Muscle of arm (tissue), 12 donors: ENCODE data around the gene SALL1. TPM values are rescaled to one million over a fixed set of nuclear protein-coding genes. Genes with fewer than 3 reads are reported as not detected.
A peak's percentile ranks its signal among the peaks of the same experiment; 100 is the strongest.

Experiments used
- DNase-seq: peaks from one replicate; pipeline ENCODE4 v3.0.0-alpha.2; 2013
- polyA plus RNA-seq, 12 donors: library from polyadenylated mRNA; unstranded; fragments of 120-200 nt; gene quantifications; one replicate each; pipeline ENCODE4 v1.2.1, GENCODE V29; 2013; ENCODE audit not compliant: insufficient read length in 12 of 12

The SALL1 gene
- polyA plus RNA-seq, 12 donors: 0.07 to 2.0 (median 0.18) TPM; not detected in 1

DNA sequence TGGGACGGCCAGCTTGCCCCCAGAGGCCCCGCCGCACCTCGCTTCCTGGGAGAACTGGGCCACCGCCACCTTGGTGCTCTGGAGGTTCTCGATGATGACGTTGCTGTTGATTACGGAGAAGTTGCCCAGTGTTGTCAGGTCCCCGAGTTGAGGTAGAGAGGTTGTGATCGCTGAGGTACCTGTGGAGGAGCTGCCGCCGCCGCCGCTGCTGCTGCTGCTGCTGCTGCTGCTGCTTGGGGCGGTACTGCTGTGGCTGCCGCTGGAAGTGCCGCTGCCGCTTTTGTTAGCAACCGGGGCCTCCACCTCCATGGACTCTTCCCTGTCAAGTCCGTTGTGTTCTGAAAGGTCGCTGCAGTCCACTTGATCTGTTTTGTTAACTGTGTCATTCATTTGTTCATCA, 9.5 kb downstream of the SALL1 start:
- DNase-seq: no peak

DNA sequence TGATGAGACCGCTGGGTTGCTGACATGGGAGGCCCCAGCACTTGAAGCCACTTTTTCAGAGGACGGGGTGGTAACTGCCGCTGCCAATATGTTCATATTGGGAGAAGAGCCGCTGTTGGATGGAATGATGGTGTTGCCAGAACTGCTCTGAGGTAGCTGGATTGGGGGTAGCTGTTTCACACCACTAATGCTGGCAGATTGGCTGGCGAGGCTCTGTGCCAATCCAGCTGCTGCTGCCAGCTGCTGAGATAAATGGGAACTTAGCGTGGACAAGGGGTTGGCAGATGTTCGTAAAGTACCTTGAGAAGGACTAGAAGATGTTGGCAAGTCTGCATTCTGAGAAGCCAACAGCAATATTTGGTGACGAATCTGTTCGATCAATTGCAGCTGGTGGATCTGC, 10.0 kb downstream of the SALL1 start:
- DNase-seq: no peak

DNA sequence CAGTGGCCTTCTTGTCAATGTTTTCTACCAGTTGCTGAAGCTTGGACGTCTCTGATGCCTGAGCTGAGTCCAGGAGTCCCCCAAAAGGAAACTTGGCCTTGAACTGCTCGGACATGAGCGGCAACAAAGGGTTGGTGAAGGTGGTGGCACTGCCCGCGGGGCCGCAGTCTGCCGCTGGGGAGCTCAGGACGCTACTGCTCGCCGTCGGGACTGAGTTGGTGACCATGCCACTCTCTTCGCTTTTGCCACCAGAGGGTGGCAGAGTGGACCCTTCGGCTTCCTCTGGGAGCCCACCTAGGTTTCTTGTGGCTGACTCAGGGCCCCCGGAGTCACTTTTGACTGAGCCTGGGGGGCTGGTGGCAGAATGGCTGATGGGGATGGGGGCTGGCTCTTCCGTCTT, 11.0 kb downstream of the SALL1 start:
- DNase-seq: no peak

DNA sequence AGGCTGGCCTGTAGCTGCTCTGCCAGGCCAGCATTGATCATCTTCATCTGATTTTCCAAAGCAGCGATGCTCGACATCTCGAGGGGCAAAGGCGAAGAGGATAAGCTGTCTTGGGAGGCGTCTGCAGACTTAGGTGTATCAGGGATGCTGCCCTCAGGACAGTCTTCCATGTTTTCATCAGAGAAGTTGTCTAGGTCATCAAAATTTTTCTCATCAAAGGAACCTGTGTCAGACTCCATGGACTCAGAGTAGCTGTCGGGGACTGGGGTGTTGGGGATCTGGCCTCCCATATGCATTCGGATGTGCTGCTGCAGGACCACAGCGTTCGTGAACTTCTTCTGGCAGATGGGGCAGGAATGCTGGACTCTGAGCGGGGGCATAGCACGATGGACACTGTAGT, 11.5 kb downstream of the SALL1 start:
- DNase-seq: no peak

DNA sequence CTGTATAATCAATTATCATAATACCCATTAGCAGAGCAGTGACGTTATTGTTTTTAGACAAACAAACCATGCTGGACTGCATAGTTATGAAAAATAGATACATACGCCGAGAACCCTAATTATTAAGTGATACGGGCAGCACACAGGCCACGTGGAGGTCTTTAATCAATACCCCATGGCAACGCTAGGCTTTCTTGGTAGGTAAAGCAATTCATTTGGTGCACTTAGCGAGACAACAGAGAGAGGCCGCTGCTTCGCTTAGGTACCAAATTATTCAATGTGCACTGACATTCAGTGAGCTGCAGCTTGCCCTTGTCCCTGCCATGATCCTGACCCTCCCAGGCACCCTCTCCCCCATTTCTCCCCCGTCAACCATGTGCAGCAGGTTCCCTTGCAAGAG, 12.9 kb downstream of the SALL1 start:
- DNase-seq: no peak

DNA sequence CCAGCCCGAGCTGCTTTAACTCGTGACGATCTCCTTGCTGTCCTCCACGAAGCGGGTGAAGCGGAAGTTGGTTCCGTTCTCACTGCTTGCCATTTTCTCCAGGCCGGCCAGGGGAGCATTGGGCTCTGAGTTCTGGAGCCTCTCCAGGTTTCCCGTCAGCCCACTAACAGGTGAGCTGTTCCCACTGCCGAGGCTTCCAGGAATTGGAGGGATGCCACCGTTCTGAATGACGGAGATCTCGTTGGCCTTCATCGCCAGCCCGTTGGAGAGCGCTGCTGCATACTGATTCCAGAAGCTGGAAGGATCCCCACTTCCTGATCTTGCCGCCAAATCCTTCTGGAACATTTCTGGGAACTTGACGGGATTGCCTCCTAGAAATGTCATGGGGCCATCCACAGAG, 14.0 kb downstream of the SALL1 start:
- no peak for DNase-seq

DNA sequence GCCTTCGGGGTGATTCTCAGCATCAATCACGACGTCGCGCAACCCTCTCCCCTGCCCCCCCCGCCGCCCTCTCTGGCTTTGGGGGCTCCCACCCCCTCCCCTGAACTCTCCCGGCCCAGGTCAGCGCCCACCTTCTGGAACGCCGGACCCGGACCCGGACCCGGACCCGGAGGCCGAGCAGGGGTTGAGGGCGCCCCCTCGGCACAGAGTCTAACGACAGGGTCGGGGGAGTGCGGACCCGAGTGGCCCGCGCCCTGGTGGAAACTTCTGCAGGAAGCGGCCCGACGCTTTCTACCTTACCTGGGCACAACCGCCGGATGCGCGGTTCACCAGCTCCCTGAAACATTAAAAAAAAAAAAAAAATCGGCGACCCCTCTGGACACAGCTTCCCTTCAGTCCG, 16.2 kb downstream of the SALL1 start:
- DNase-seq: no peak

DNA sequence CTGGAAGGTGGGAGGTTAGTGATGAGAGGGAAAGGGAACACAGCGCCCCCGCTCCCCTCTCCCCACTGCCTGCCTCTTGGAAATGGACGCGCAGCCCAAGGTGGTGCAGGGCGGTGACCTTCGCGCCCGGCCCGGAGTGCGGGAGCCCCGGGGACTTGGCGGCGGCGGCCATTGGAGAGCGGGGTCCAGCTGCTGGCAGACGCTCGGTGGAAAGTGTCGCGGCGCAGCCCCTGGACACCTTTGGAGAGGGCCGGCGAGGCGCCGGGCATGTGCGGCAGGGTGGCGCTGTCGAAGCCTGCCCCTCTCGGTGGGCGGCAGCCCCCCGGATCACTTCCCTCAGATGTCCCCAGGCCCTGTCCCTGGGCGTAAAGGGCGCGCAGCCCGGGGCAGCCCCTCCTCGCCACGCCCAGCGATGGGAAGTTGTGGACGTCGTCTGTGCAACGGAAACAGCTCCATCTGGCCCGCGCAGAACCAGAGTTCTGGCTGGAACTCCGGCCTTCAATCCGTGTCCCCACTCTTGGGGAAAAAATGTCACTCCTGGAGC, 16.7 kb downstream of the SALL1 start:
- DNase-seq: no peak

DNA sequence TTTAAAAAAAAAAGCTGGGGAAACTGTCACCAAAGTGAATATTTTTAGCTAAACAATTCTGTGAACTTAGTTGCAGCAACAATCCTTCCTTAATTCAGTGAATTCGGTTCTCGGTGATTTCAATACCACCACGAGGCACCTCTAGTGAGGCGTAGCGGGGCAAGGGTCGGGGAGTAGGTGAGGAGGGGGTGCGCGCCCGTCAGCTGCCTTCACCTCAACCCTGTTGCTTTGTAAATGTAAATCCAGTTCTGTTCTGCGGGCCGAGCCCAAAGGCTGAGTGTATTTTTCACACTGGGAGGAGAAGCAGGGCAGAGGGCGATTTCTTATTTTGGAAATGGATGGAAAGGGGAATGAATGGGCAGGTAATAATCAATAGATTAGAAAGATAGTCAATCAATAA, 17.4 kb downstream of the SALL1 start:
- DNase-seq: no peak

DNA sequence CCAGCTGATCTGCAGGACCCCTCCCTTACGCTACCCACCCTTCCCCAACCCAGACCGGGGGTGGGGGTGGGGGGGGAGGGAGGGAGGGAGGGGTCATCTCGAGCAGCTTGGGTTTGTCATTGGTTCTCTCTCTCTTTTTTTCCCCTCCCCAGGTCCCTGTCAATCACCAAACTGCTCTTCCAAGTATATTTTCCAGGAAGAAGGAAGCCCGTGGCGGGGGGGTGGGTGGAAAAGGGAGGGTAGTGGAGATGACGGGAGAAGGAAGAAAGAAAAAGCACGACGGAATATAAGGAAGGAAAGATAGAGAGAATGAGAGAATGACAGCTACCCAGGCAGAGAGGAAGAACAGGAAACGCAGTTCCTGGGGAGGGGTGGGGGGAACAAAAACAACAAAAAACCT, 17.9 kb downstream of the SALL1 start:
- DNase-seq: no peak

DNA sequence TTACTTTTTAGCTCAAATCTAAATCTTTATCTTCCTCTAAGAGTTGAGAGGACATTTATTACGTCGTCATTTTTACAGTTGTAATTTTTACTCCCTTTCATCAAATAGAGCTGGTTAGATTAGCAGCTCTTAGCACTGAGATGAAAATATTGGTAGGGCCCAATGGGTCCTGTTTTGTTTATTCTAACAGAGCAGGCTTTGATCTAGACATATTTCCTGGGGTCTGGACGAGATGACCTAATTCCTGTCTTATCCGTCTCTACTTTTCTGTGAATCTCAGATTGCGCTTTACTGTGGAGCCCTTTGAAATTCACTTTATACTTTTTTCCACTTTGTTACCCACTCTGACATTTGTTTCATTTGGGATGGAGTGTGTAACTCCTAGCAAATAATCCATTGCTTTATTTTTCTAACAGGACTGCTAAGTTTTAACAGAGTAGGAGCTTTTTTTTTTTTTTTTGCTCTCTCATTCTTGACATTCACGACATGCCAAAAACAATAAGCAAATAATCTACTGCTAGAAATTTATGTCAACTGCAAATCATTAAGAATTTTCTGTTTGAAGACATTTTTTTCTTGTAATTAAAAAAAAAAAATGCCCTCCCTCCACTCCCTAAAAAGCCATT, 18.5 kb downstream of the SALL1 start:
- DNase-seq: no peak

DNA sequence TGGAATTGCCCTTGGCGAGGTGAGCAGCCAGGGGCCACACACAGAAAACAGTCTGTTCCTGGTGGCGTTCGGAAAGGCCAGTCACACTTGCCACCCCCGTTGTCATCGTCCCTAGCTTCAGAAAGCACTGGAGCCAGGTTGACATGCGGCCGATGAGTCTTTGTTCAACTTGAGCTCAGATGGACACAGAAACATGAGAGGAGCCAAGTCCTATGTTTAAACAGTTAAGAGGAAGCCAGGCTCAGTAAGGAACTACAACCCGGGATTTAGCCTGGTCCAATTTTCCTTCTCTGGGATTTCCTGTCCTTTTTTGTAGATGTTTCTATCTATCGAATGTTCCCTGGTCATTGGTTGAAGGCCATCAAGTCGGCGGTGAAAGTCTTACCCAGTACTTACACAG, 19.5 kb downstream of the SALL1 start:
- DNase-seq: no peak

DNA sequence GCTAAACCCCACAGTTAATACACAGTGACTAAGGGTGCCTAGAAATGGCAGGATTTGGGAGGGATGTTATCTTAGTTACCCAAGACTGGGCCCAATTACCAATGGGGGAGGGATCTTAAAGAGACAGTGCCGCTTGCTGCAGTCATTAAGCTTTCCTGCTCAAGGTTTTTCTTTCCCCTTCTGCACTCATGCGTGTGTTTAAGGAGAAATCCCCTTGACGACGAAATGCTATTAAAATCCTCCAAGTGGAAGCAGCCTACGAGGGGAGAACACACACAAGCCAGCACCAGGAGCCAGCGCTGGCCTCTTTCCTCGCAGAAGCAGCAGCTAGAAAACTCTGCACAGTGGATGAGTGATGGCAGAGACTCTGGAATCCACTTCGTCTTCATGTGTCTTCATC, 22.0 kb downstream of the SALL1 start:
- no peak for DNase-seq

DNA sequence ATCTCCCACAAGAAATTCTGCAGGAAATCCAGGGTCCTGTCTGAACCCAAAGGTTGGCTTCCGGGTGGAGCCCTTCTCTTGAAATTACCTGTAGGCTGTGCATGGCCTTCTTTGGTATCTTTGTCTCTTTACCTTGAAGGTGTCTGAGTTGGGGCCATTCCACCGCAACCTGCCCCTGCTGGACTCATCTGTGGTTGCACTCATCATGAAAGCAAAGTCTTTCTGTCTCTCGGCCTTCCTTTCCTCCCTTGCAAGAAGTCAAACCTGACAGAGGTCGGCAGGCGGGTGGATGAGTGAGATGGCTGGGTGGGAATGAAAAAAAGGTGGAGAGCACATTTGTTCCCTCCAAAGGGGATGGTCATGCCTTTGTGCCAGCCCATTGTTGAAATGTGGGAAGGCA, 25.1 kb downstream of the SALL1 start:
- DNase-seq: no peak

DNA sequence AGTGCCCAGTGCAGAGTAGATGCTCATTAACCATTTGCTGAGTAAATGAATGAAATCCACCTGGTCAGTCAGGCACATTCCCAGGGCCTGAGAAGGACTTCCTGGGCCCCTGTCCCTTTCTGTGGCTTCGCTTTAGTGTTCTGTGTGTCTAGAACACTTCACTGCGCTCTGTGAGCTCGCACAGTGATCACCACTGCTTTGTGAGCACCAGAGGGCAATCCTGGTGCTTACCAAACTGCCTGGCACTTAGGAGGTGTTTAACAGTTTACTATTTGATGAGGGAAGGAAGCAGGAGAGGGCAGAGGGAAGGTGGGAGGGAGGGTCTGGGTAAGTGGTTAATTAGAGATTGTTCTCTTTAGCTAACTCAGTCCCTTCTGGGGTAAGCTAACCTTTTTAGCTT, 26.2 kb downstream of the SALL1 start:
- DNase-seq: no peak

DNA sequence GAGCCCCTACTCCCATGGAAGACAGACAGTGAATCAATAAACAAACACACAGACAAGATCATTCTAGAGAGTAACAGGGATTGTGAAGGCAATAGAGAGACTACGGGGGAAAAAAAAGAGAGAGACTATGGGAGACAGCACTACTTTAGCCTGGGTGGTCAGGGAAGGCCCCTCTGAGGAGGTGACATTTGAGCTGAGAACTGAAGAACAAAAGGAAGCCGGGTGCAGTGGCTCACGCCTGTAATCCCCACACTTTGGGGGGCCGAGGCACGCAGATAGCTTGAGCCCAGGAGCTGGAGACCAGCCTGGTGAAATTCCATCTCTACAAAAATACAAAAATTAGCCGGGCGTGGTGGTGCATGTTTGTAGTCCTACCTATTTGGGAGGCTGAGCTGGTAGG, 29.2 kb downstream of the SALL1 start:
- DNase-seq: no peak

DNA sequence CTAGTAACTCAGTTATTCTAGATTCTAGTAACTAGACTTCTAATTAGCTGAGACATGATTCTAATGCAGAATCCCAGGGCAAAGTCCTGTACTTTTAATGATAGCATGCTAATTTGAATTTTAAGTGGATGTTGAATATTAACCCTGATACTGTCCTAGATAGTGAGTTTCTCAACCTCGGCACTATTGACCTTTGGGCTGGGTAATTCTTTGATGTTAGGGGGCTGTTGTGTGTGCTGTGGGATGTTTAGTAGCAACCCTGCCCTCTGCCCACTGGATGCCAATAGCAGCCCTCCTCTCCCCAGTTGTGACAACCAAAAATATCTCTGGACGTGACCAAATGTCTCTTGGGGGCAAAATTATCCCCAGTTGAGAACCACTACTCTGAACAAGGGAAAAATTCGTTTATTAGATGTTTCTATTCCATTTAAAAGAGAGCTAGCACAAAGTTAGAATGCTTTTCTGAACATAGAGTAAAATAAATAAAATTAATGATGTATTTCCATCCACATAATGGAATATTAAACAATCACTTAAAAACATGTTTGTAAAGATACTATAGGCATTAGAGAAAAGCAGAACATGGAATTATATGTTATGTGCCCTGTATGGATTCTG, 30.2 kb downstream of the SALL1 start:
- DNase-seq: no peak

DNA sequence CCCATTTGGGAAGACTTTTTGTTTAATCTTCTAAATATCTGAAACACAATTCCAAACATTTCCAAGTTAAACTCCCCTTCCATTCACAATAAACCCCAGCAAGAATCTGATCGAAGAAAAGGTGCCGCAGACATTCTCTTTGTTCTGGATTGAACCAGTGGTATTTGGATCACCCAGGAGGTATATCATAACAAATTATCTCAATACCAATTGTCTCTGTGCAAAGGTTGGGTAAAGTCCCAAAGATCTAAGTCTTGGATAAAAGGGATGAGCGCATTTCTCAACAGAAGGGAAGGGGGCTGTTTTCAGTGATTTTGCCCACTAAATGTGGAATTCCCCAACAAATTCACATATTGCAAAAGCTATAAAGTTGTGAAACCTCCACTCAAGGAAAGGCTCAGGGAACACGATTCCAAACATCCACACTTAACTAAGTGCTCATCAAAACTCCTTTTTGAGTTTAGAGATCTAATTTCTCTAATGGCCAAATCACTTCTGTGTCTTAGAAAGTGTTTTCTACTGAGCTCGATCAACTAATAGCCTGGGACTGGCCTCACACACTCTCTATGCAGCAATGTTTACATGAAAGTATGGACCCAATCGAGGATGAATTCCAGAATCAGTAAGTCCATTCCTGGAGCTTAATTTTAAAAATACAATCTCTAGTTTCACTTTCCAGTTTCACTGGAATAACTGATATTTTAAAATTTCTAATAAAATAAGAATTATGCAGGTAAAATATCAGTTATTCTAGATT, 30.9 kb downstream of the SALL1 start:
- no peak for DNase-seq

DNA sequence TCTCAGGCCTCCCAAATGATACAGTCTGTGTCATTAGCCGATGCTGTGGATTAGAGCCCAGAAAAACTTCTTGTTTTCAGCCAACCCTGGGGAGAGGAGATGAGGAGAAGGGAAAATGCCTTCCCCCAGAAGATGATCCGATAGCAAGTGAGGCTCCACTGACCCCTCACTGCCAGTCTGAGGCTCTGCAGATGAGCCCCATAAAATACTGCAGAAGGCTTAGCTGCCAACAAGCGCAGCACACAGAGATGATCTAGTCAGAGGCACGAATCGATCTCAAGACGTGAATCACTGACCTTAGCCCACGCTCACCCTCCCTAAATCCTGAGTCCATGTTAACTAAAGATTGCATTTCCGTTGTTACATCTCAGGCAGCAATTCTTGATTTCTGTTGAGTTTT, 31.5 kb downstream of the SALL1 start:
- DNase-seq: peak; percentile 7

DNA sequence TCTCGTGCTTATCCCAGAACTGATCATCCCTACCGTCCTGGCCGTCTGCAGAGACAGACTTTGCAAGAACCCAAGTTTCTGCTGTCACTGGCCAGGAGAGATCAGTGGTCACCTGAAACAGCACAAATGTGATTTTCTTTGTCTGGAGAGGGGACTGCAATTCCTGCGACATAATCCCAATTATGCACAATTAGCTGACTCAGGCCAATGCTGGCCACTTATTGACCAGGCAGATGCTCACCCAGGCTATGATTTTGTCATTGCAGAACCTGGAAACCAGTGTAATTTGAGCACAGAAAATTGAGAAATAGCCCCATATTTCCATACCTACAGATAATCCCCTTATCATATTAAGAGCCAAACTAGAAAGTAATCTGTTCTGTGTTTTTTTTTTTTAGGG, 34.7 kb downstream of the SALL1 start:
- no peak for DNase-seq

DNA sequence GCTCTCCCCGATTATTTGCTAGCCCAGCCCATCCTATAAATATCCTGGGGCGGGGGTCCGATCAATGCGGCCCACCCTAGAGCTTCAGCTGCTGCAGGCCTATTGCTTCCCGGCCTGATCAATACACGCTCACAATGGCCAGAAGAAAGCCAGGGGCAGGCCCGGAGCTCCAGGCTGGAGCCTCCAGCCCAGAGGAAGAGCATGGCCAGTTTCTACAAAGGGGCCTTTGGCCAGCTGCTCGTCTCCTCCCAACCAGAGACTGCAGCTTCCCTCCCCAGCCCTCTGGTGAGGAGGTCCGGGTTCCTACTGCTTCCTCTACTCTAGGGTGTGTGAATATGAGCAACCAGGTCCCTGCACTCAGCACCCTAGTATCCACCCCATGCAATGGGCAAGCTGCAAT, 36.7 kb downstream of the SALL1 start:
- DNase-seq: no peak

DNA sequence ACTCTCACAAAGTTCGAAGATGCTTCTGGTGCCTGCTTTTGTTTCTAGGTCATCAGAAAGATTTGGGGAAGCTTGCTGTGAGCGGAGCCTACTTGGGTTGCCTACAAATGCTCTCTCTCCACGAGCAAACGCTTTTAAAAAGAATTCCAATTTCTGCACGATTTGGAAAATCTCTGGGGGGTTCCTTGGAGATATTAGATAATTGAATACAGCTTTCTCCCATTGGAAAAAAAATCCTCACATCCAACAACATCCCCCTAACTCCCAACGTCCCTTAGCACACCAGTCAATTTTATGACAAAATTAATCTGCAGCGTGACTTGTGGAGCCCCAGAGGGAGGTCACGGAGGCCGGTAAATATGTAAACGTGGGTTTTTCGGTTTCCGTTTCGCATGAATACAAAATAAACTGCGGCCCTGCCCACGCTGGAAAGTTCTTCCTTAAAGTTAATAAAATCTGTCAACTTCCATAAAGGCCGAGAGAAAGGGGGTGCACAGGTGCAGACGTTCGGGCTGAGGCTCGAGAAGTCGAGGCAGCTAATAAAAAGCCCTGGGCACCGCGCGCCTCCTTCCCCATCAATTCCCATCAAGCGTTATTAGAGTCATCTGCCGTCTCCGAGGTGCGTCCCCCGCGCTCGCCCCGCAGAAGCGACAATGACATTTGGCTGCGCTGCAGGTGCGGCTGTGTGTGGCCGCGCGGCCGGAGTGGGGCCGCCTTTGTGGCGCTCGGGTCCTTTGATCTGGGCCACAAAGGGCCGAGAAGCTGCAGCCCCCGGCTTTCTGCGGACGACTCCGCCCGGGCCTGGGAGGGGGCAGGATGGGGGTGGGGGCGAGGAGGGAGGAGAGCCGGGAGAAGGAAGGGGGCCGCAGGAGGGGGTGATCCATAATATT, 37.6 kb downstream of the SALL1 start:
- DNase-seq: peak; percentile 5
